Memory B cell (primary cell): ENCODE measurements around the gene RAB12.
"Not testable (repeated sequence)": the region's sequence is repeated elsewhere in the genome, so short reads cannot be mapped to it uniquely, and the experiment has no call there.

Experiments used
- ATAC-seq: fragments of 150-1000 bp; cut with Tn5 transposase; 2 replicates; pipeline ENCODE4 v1.10.0; 2021; ENCODE audit warnings: low read depth, mild to moderate bottlenecking, moderate library complexity
- DNase-seq, 2 donors: peaks; one replicate each; pipeline ENCODE4 v3.0.0; 2022; ENCODE audit warnings: low spot score in 2 of 2
- H3K27ac Mint-ChIP-seq: one replicate; pipeline ENCODE4 v1.8.0; 2022; ENCODE audit warnings: mild to moderate bottlenecking, moderate library complexity, mixed read lengths
- H3K27me3 Mint-ChIP-seq: one replicate; pipeline ENCODE4 v1.8.0; 2022; ENCODE audit warnings: mixed read lengths
- H3K36me3 Mint-ChIP-seq: one replicate; pipeline ENCODE4 v1.8.0; 2022; ENCODE audit warnings: mild to moderate bottlenecking, mixed read lengths
- H3K4me1 Mint-ChIP-seq: one replicate; pipeline ENCODE4 v1.8.0; 2022; ENCODE audit warnings: mixed read lengths
- H3K4me3 Mint-ChIP-seq: one replicate; pipeline ENCODE4 v1.8.0; 2022; ENCODE audit warnings: mild to moderate bottlenecking, moderate library complexity, mixed read lengths
- H3K9me3 Mint-ChIP-seq: one replicate; pipeline ENCODE4 v1.8.0; 2022; ENCODE audit warnings: mixed read lengths

The RAB12 gene

GRCh38 chr18:8620845-8621244 lies 11.6 kb downstream of the RAB12 start:
- peak overlapping the region; percentile 35 for H3K27ac Mint-ChIP-seq
- H3K4me1 Mint-ChIP-seq = peaks cover 47% of the 10 kb centered on the region
- no peaks in the 10 kb centered on the region for H3K9me3 Mint-ChIP-seq
- no peak overlapping the region for H3K4me3 Mint-ChIP-seq
- H3K27me3 Mint-ChIP-seq = no peaks in the 10 kb centered on the region
- peaks cover 26% of the 10 kb centered on the region for H3K36me3 Mint-ChIP-seq
- peak; percentile 60 for ATAC-seq
- DNase-seq = no peak

- Mint-ChIP-seq H3K36me3 (peaks cover 32% of the 10 kb centered on the region), H3K4me3 (peak overlapping the region; percentile 5), H3K27ac (peak overlapping the region; percentile 87), H3K4me1 (peaks cover 47% of the 10 kb centered on the region)
- H3K27me3 Mint-ChIP-seq, ATAC-seq, H3K9me3 Mint-ChIP-seq, DNase-seq: not testable (repeated sequence)
These were observed 13.4 kb downstream of the RAB12 start for GRCh38 chr18:8622625-8623024.

- H3K36me3 Mint-ChIP-seq = peaks cover 28% of the 10 kb centered on the region
- no peaks in the 10 kb centered on the region for H3K9me3 Mint-ChIP-seq
- DNase-seq (no peak), ATAC-seq (peak; percentile 75)
- H3K4me3 Mint-ChIP-seq = peak overlapping the region; percentile 64
- no peaks in the 10 kb centered on the region for H3K27me3 Mint-ChIP-seq
- peaks cover 45% of the 10 kb centered on the region for H3K4me1 Mint-ChIP-seq
- H3K27ac Mint-ChIP-seq = peak overlapping the region; percentile 87
These were observed 14.4 kb downstream of the RAB12 start for GRCh38 chr18:8623549-8624106.

- H3K36me3 Mint-ChIP-seq = peaks cover 28% of the 10 kb centered on the region
- ATAC-seq (no peak), DNase-seq (no peak)
- H3K4me3 Mint-ChIP-seq = no peak overlapping the region
- H3K27ac Mint-ChIP-seq = peak overlapping the region; percentile 81
- H3K4me1 Mint-ChIP-seq = peaks cover 32% of the 10 kb centered on the region
- H3K27me3 Mint-ChIP-seq = no peaks in the 10 kb centered on the region
- H3K9me3 Mint-ChIP-seq = no peaks in the 10 kb centered on the region
These were observed 16.3 kb downstream of the RAB12 start for GRCh38 chr18:8625461-8626092.

GRCh38 chr18:8626414-8627106 lies 17.3 kb downstream of the RAB12 start:
- no peaks in the 10 kb centered on the region for H3K9me3 Mint-ChIP-seq
- H3K27me3 Mint-ChIP-seq = no peaks in the 10 kb centered on the region
- peaks cover 24% of the 10 kb centered on the region for H3K36me3 Mint-ChIP-seq
- H3K4me1 Mint-ChIP-seq = peaks cover 22% of the 10 kb centered on the region
- H3K4me3 Mint-ChIP-seq = no peak overlapping the region
- H3K27ac Mint-ChIP-seq = no peak overlapping the region
- no peak for ATAC-seq
- no peak for DNase-seq

GRCh38 chr18:8627107-8627472 lies 17.9 kb downstream of the RAB12 start:
- Mint-ChIP-seq H3K9me3 (no peaks in the 10 kb centered on the region), H3K27me3 (no peaks in the 10 kb centered on the region), H3K36me3 (peaks cover 23% of the 10 kb centered on the region), H3K4me1 (peaks cover 21% of the 10 kb centered on the region), H3K4me3 (no peak overlapping the region), H3K27ac (no peak overlapping the region)
- no peak for ATAC-seq
- no peak for DNase-seq

- DNase-seq (no peak), ATAC-seq (no peak)
- Mint-ChIP-seq H3K27ac (peak overlapping the region; percentile 38), H3K27me3 (no peaks in the 10 kb centered on the region), H3K9me3 (no peaks in the 10 kb centered on the region), H3K36me3 (peaks cover 25% of the 10 kb centered on the region), H3K4me1 (peaks cover 18% of the 10 kb centered on the region), H3K4me3 (no peak overlapping the region)
These were observed 18.3 kb downstream of the RAB12 start for GRCh38 chr18:8627540-8627939.

- Mint-ChIP-seq H3K27ac (no peak overlapping the region), H3K27me3 (no peaks in the 10 kb centered on the region), H3K9me3 (no peaks in the 10 kb centered on the region), H3K36me3 (peaks cover 32% of the 10 kb centered on the region), H3K4me3 (no peak overlapping the region), H3K4me1 (peaks cover 3% of the 10 kb centered on the region)
- no peak for DNase-seq
- no peak for ATAC-seq
These were observed 20.4 kb downstream of the RAB12 start for GRCh38 chr18:8629602-8630001.

GRCh38 chr18:8630546-8630945 lies 21.3 kb downstream of the RAB12 start:
- H3K9me3 Mint-ChIP-seq = no peaks in the 10 kb centered on the region
- no peak overlapping the region for H3K27ac Mint-ChIP-seq
- no peaks in the 10 kb centered on the region for H3K27me3 Mint-ChIP-seq
- peaks cover 3% of the 10 kb centered on the region for H3K4me1 Mint-ChIP-seq
- ATAC-seq = no peak
- no peak overlapping the region for H3K4me3 Mint-ChIP-seq
- DNase-seq = no peak
- H3K36me3 Mint-ChIP-seq = peaks cover 38% of the 10 kb centered on the region

- no peaks in the 10 kb centered on the region for H3K9me3 Mint-ChIP-seq
- peaks cover 37% of the 10 kb centered on the region for H3K36me3 Mint-ChIP-seq
- H3K4me3 Mint-ChIP-seq = no peak overlapping the region
- DNase-seq = no peak
- H3K27ac Mint-ChIP-seq = no peak overlapping the region
- H3K27me3 Mint-ChIP-seq = no peaks in the 10 kb centered on the region
- H3K4me1 Mint-ChIP-seq = peaks cover 3% of the 10 kb centered on the region
- ATAC-seq = no peak
These were observed 22.0 kb downstream of the RAB12 start for GRCh38 chr18:8631265-8631664.

- peaks cover 33% of the 10 kb centered on the region for H3K36me3 Mint-ChIP-seq
- no peaks in the 10 kb centered on the region for H3K9me3 Mint-ChIP-seq
- no peak overlapping the region for H3K4me3 Mint-ChIP-seq
- H3K27me3 Mint-ChIP-seq = no peaks in the 10 kb centered on the region
- DNase-seq = no peak
- H3K4me1 Mint-ChIP-seq = peaks cover 3% of the 10 kb centered on the region
- no peak overlapping the region for H3K27ac Mint-ChIP-seq
- ATAC-seq = no peak
These were observed 23.1 kb downstream of the RAB12 start for GRCh38 chr18:8632386-8632785.

GRCh38 chr18:8634508-8634907 lies 25.3 kb downstream of the RAB12 start:
- ATAC-seq (no peak), DNase-seq (no peak)
- H3K27ac Mint-ChIP-seq = no peak overlapping the region
- H3K9me3 Mint-ChIP-seq = no peaks in the 10 kb centered on the region
- H3K36me3 Mint-ChIP-seq = peaks cover 40% of the 10 kb centered on the region
- H3K27me3 Mint-ChIP-seq = no peaks in the 10 kb centered on the region
- no peaks in the 10 kb centered on the region for H3K4me1 Mint-ChIP-seq
- no peak overlapping the region for H3K4me3 Mint-ChIP-seq

- no peaks in the 10 kb centered on the region for H3K27me3 Mint-ChIP-seq
- no peaks in the 10 kb centered on the region for H3K4me1 Mint-ChIP-seq
- peaks cover 43% of the 10 kb centered on the region for H3K36me3 Mint-ChIP-seq
- H3K4me3 Mint-ChIP-seq = no peak overlapping the region
- no peak for ATAC-seq
- DNase-seq = no peak
- H3K9me3 Mint-ChIP-seq = no peaks in the 10 kb centered on the region
- H3K27ac Mint-ChIP-seq = no peak overlapping the region
These were observed 25.9 kb downstream of the RAB12 start for GRCh38 chr18:8635087-8635486.

- Mint-ChIP-seq H3K27ac (no peak overlapping the region), H3K27me3 (no peaks in the 10 kb centered on the region), H3K4me1 (no peaks in the 10 kb centered on the region), H3K9me3 (no peaks in the 10 kb centered on the region), H3K4me3 (no peak overlapping the region), H3K36me3 (peaks cover 39% of the 10 kb centered on the region)
- ATAC-seq (no peak), DNase-seq (no peak)
These were observed 30.5 kb downstream of the RAB12 start for GRCh38 chr18:8639762-8640161.
